Ovary (tissue), 3 donors: ENCODE results near the gene KDM4C.

Experiments used
- EP300 ChIP-seq: sonication (generic); formaldehyde crosslinking; IDR thresholded peaks from one replicate; pipeline ENCODE4 v1.6.1; 2017; ENCODE audit warnings: antibody characterized with exemption
- TF ChIP-seq, protein P1 (sequence below), 3 donors: fragments of 450-650 bp in 2 of 3; fragments of 200-600 bp in 1 of 3; IDR thresholded peaks; one replicate each; pipeline versions ENCODE4 v1.5.1 to v1.8.0; 2016 to 2022; ENCODE audit warnings: antibody characterized with exemption in 3 of 3, mild to moderate bottlenecking in 1 of 3
- donor health status: DM: no; HTN: no; CAD: no.

DNA sequence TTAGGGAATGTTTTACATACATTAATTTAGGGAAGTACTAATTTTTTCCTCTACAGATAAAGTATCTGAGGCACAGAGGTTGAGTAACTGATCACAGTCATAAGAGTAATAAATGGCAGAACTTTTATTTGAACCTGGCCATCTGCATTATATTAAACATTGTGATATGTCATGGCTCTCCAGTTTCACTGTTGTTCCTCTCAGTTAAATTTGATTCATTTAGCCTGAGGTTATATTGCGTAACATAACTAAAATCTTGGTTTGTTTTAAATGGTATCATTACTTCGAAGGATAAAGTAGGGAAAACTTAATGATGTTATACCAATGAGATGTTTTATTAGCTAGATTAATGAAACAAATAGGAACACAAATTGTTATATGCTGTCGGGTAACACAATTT, 284.4 kb downstream of the KDM4C start:
- TF ChIP-seq, protein P1, sequence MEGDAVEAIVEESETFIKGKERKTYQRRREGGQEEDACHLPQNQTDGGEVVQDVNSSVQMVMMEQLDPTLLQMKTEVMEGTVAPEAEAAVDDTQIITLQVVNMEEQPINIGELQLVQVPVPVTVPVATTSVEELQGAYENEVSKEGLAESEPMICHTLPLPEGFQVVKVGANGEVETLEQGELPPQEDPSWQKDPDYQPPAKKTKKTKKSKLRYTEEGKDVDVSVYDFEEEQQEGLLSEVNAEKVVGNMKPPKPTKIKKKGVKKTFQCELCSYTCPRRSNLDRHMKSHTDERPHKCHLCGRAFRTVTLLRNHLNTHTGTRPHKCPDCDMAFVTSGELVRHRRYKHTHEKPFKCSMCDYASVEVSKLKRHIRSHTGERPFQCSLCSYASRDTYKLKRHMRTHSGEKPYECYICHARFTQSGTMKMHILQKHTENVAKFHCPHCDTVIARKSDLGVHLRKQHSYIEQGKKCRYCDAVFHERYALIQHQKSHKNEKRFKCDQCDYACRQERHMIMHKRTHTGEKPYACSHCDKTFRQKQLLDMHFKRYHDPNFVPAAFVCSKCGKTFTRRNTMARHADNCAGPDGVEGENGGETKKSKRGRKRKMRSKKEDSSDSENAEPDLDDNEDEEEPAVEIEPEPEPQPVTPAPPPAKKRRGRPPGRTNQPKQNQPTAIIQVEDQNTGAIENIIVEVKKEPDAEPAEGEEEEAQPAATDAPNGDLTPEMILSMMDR (IDR thresholded peaks at IDR 0.05), result no peak
- TF ChIP-seq EP300, result no peak
